GM21723 (cell line): ENCODE results near the gene GP2.

Experiments
- ATAC-seq: cut with Tn5 transposase; IDR thresholded peaks from one replicate; pipeline ENCODE4 v1.9.1; 2021; ENCODE audit warnings: mild to moderate bottlenecking, moderate library complexity; ENCODE audit not compliant: unreplicated experiment

The GP2 gene

GRCh38 chr16:20327444-20328041 lies at the start of gene GP2:
Gene GP2, minus strand, starts transcription at chr16:20327513. Its CDS starts 1,082 bp downstream, at chr16:20326431.
- no peak for ATAC-seq

DNA sequence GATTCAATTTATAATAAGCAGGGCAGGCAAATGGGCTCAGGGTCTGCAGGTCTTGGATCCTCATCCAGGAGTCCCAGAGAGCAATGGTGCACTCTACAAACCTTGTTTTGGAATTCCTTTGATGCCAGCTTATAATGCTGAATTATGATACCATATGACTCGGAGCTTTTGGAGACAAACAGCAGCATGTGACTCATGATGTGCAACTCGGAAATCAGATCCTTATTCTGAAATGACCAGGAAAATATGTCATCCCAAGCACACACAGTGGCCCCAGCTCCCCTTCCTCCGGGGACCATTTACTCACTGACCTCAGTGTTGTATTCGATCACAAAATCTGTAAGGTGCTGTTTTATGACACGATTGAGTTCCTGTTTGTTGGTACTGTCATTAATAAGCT lies 45.4 kb upstream of the GP2 start:
- ATAC-seq, result no peak

DNA sequence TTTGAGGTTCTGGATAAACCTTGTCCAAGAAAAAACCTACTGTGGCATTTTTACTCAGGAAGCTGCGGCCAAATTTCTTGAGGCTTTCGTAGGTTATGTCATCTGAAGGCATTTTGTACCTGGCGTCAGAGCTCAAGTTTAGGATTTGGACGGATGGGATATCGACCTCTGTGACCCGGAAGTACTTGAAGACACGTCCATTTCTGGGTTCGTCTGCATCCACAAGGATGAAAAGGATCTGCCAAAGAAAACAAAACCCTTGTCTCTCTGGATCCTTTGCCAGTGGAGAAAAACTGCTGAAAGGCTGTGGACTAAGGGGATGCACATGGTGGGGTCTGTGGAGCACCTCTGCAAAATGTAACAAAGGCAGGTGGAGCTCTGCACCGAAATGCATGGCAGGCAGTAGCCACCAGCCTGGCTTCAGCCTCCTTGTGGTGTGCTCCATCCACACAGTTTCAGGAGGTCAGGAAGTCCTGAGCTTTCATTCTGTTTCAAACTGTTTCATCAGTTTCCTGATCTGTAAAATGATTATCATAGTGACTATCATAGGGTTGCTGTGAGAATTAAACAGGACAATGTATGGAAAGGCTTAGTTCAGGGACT lies 42.2 kb upstream of the GP2 start:
- ATAC-seq, result no peak

- no peak for ATAC-seq
Observed at GRCh38 chr16:20364051-20364450, 36.7 kb upstream of the GP2 start.

GRCh38 chr16:20363191-20363590 lies 35.9 kb upstream of the GP2 start:
- no peak for ATAC-seq

DNA sequence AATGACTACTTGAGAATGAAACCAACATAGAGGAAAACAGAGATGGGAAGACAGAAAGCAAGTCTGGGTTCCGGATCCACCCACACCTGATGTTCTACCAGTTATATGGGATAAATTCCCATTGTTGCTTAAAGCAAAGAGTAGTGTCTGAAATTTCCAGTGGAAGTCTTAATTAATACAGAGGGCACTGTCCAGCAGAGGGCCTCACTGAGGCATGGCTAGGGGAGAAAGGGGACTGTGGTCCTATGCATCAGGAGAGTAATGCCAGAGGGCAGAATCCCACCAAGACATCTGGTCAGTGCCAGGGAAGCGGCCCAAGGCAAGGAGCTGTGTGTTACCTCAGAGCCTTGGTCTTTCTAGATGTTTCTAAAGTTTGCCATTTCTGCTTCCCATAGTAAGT lies 32.7 kb upstream of the GP2 start:
- ATAC-seq, result no peak

DNA sequence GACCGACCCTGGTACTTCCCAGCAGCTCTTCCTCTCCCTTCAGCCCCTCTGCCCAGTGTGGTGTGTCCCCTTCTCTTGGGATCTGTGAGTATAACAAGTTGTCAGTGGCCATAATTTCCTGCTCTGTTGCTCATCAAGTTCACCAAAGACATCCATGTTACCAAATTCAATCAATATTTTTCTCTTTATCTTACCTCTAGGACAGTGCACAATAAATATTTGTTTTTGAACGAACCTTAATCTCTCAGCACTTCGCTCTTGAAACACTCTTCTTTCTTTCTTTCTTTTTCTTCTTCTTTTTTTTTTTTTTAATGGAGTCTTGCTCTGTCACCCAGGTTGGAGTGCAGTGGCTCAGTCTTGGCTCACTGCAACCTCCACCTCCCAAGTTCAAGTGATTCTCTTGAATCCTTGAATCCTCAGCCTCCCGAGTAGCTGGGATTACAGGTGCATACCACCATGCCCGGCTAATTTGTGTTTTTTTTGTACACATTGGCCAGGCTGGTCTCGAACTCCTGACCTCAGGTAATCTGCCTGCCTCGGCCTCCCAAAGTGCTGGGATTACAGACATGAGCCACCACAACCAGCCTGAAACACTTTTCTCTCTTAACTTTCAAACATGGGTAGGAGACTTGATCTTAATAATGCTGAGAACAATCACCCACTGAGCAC lies 27.9 kb upstream of the GP2 start:
- ATAC-seq, result no peak

DNA sequence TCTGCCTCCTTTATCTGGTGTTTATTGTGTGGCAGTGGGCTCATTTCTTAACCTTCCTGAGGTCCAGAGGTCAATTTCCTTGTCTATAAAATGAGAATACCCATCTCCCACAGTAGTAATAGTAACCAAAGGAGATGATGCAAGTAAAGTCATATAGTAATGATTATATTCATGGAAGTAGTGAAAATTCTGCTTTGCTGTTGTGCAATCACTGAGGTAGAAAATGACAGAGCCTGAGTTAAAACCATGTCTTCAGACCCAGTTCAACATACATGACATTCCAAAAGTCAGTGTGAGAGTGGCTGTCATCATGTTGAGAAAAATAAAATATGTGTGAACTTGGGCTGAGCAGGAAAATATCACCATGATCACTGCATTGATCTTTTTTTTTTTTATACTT lies 26.1 kb upstream of the GP2 start:
- no peak for ATAC-seq

DNA sequence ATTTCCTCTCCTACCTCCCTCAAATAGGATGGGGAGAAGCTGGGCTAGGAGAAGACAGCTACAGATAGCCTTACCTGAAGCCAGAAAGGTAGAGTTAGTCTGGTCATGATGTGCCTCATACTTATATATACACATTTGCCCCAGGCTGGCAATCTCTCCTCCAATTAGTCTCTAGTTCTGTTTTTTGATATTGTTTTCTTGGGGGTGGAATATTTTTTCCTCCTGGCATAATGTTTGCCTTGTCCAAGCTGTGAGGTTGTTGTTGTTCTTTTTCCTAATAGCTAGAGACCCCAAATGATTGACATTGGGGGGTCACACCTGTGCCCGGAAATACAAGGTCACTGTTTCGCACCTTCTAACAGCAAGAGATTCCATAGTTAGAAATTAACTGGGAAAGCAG lies 25.3 kb upstream of the GP2 start, which contains the start of gene UMOD:
TSS of gene UMOD (minus strand) at position 101 of the 400 bp plus-strand sequence. CDS start 1,978 bp downstream, outside the sequence.
- no peak for ATAC-seq

- ATAC-seq, result no peak
Observed at GRCh38 chr16:20349615-20350014, 22.3 kb upstream of the GP2 start.

GRCh38 chr16:20348365-20349185 lies 21.3 kb upstream of the GP2 start:
- ATAC-seq, result no peak

DNA sequence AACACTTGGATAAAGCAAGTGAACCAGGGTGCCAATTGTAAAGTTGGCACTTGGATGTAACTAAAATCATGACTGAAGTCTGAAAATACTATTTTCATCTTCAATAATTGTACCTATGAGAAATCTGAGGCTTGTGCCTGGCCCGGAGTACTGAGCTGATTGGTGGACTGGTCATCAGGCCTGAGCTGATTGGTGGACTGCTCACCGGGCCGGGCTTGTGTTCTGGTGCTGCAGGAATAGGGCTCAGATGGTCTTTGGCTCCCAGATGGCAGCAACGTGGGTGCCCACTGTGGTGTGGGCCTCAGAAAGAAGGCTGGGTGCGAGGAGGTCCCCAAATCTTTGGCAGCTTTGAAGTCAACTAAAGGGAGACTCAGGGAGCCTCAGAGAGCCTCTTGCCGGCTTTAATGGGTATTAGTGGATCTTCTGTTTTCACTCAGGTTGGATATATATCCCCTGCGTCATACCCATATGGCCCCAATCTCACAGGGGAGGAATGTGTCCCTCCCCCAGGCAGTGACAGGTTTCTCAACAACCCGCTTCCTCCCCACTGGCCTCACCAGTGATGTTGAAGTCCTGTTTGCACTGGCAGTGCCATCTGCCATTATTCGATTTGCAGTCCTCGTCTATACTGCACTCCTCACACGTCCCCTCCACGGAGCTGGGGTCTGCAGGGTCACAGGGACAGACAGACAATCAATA lies 20.5 kb upstream of the GP2 start:
- no peak for ATAC-seq

DNA sequence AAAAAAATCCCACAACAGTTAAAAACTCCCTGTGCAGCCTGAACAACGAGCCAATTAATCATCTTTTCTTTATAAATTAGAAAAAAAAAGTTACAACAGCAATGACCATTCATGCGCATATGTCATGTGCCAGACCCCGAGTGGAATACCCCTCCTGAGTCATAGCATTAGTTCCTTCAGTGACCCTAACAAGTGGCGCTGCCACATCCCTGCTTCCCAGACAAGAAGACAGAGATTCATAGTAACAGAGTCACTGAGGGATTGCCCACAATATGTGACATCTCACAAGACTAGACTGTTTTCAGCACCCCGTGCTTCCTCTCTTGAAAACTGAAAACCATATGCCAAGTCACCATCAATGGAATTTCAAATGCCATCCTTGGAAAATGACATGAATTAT lies 17.3 kb upstream of the GP2 start:
- ATAC-seq, result no peak

- no peak for ATAC-seq
Observed at GRCh38 chr16:20339744-20340143, 12.4 kb upstream of the GP2 start.

- no peak for ATAC-seq
Observed at GRCh38 chr16:20336955-20337354, 9.6 kb upstream of the GP2 start.

GRCh38 chr16:20334396-20334795 lies 7.1 kb upstream of the GP2 start:
- ATAC-seq, result no peak

DNA sequence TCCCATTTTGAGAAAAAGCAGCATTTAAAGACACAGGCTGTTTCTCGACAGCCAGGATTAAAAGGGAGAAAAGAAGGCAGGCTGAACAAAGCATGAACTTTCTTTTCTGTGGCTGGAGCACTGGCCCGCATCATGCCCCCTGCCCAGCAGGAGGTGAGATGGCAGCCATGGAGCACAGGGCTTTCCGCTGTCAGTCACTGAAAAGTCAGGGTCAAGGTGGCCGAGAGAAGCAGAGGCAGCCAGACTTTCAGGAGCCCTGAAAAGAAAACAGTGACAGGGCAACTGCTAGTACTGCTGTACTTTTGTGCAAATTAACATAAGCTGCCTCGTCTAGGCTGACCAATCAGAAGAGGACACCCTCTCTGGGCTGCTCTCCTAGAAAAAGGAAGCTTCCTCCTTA lies 5.8 kb upstream of the GP2 start:
- no peak for ATAC-seq

DNA sequence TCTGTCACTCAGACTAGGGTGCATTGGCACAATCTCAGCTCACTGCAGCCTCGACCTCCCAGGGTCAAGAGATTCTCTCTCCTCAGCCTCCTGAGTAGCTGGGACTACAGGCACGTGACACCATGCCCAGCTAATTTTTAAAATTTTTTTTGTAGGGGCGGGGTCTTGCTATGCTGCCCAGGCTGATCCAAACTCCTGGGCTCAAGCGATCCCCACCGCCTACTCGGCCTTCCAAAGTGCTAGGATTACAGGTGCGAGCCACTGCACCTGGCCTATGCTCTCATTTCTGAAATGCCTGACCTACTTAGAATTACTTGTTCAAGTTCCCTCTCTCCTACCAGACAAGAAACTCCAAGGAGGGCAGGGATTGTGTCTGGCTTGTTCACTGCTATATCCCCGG lies 5.1 kb upstream of the GP2 start:
- no peak for ATAC-seq

- no peak for ATAC-seq
Observed at GRCh38 chr16:20331635-20332034, 4.3 kb upstream of the GP2 start.

GRCh38 chr16:20329392-20330138 lies 2.3 kb upstream of the GP2 start:
- ATAC-seq, result no peak
